ENCODE data around the gene TMEM150B.

DNA sequence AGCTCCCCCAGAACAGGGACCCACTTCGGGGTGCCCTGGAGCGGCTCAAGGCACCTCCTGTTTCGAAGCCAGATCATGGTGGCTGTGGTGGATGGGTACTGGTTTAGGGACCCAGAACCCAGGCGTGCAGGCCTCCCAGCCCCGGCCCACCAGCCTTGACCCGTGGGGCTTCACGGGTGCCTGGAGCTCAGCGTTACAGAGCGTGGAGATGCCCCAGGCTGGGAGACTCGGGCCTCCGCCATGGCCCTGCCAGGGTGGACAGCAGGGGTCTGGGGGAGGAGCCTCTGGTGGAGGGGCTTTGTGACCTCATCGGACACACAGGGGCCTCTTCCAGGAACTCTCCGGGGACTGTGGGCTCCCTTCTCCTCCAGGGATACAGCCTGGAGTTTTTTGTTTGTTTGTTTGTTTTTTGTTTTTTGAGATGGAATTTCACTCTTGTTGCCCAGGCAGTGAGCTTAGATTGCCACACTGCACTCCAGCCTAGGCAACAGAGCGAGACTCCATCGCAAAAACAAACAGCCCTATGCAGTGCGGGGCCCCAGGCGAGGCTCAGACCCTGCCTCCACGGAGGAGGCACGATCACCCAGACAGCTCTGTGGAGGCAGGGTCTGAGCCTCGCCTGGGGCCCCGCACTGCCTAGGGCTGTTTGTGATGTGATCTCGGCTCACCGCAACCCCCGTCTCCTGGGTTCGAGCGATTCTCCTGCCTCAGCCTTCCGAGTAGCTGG, 38.0 kb upstream of the TMEM150B start, which contains the start of gene GARIN5B:
- TF ChIP-seq POLR2AphosphoS5 (IDR thresholded peaks at IDR 0.05; ENCODE audit: low read depth, low read length) (no peak), SOX6 (IDR thresholded peaks at IDR 0.05) (no peak), SOX6 (CRISPR knock-in tag; IDR thresholded peaks at IDR 0.05) (no peak), CBX2 (IDR thresholded peaks at IDR 0.05; ENCODE audit: low read depth, low read length) (no peak), CBX2 (CRISPR knock-in tag; IDR thresholded peaks at IDR 0.05; ENCODE audit: low read depth) (no peak), NCOA2 (CRISPR knock-in tag; IDR thresholded peaks at IDR 0.05) (no peak), SIN3A (IDR thresholded peaks at IDR 0.05; ENCODE audit: borderline replicate concordance, low read depth, low read length) (no peak), SRF (IDR thresholded peaks at IDR 0.05; ENCODE audit: low read depth, low read length) (no peak), ZNF24 (IDR thresholded peaks at IDR 0.05) (no peak), ZNF101 (CRISPR knock-in tag; IDR thresholded peaks at IDR 0.05; ENCODE audit: borderline replicate concordance, low read depth) (no peak)
- TF ChIP-seq, protein P1, sequence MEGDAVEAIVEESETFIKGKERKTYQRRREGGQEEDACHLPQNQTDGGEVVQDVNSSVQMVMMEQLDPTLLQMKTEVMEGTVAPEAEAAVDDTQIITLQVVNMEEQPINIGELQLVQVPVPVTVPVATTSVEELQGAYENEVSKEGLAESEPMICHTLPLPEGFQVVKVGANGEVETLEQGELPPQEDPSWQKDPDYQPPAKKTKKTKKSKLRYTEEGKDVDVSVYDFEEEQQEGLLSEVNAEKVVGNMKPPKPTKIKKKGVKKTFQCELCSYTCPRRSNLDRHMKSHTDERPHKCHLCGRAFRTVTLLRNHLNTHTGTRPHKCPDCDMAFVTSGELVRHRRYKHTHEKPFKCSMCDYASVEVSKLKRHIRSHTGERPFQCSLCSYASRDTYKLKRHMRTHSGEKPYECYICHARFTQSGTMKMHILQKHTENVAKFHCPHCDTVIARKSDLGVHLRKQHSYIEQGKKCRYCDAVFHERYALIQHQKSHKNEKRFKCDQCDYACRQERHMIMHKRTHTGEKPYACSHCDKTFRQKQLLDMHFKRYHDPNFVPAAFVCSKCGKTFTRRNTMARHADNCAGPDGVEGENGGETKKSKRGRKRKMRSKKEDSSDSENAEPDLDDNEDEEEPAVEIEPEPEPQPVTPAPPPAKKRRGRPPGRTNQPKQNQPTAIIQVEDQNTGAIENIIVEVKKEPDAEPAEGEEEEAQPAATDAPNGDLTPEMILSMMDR (CRISPR knock-in tag; IDR thresholded peaks at IDR 0.05), result no peak

All from HepG2 (cell line).